HepG2 (cell line): ENCODE measurements around the gene GZF1. TPM values are rescaled to one million over a fixed set of nuclear protein-coding genes. Genes with fewer than 3 reads are reported as not detected.

Experiments
- FOXA1 ChIP-seq, 2 experiments: fragments of 450-650 bp in 1 of 2; sonication (generic) in 1 of 2; formaldehyde crosslinking in 1 of 2; IDR thresholded peaks; 2 replicates each; pipeline versions ENCODE4 v1.4.0 to v1.6.1; 2016 to 2020; ENCODE audit warnings: missing genetic modification reagents in 1 of 2
- IKZF1 ChIP-seq: fragments of 450-650 bp; IDR thresholded peaks from 2 replicates; pipeline ENCODE4 v1.7.1; 2016
- JARID2 ChIP-seq: sonication (generic); formaldehyde crosslinking; IDR thresholded peaks from 2 replicates; pipeline ENCODE4 v1.8.1; 2023; ENCODE audit warnings: missing genetic modification reagents, inconsistent platforms; ENCODE audit not compliant: insufficient replicate concordance
- TP53 ChIP-seq: sonication (generic); formaldehyde crosslinking; conservative IDR thresholded peaks from 2 replicates; pipeline ENCODE4 v1.4.0; 2020; ENCODE audit warnings: missing genetic modification reagents
- ZNF282 ChIP-seq: fragments of 450-650 bp; IDR thresholded peaks from 2 replicates; pipeline ENCODE4 v1.6.1; 2018; ENCODE audit not compliant: partially characterized antibody
- ZNF589 ChIP-seq: sonication (generic); formaldehyde crosslinking; conservative IDR thresholded peaks from 2 replicates; pipeline ENCODE4 v1.8.0; 2022; ENCODE audit warnings: mild to moderate bottlenecking, moderate library complexity, missing genetic modification reagents
- ZNF792 ChIP-seq: IDR thresholded peaks from 2 replicates; pipeline ENCODE4 v1.6.1; 2016
- ZNF891 ChIP-seq: sonication (generic); formaldehyde crosslinking; IDR thresholded peaks from 2 replicates; pipeline ENCODE4 v1.5.0; 2020; ENCODE audit warnings: mild to moderate bottlenecking, missing genetic modification reagents
- ZSCAN12 ChIP-seq: sonication (generic); formaldehyde crosslinking; IDR thresholded peaks from 2 replicates; pipeline ENCODE4 v1.9.0; 2021; ENCODE audit warnings: mild to moderate bottlenecking, missing genetic modification reagents
- polyA plus RNA-seq, 8 experiments: library from polyadenylated mRNA; depleted of rRNA in 3 of 8; stranded (reverse) in 7 of 8; unstranded in 1 of 8; fragments of >200 nt; fragmentation: Illumina TruSeq in 4 of 8; extraction: Trizol in 4 of 8; gene quantifications; 2 replicates each; pipeline versions ENCODE4 v1.2.1 to v1.2.3, GENCODE V29; 2011 to 2016; ENCODE audit warnings: low read depth in 4 of 8, missing spikeins in 1 of 8, mixed read lengths in 1 of 8; ENCODE audit not compliant: insufficient read depth in 1 of 8
- total RNA-seq, 5 experiments: library from RNA; depleted of rRNA; stranded (reverse); fragments of >200 nt; fragmentation: Illumina TruSeq; extraction: Trizol; gene quantifications; 2 replicates each; pipeline ENCODE4 v1.2.3, GENCODE V29; 2016; ENCODE audit warnings: low read depth in 1 of 5
- TF ChIP-seq, protein P1 (sequence below): sonication (generic); formaldehyde crosslinking; IDR thresholded peaks from 2 replicates; pipeline ENCODE4 v1.4.0; 2020; ENCODE audit warnings: missing genetic modification reagents, borderline replicate concordance
- TF ChIP-seq, protein P2 (sequence below): sonication (generic); formaldehyde crosslinking; IDR thresholded peaks from 2 replicates; pipeline ENCODE4 v1.4.0; 2020; ENCODE audit warnings: mild to moderate bottlenecking, missing genetic modification reagents, borderline replicate concordance
- TF ChIP-seq, protein P3 (sequence below): sonication (generic); formaldehyde crosslinking; IDR thresholded peaks from 2 replicates; pipeline ENCODE4 v1.4.0; 2020; ENCODE audit warnings: missing genetic modification reagents
- TF ChIP-seq, protein P4 (sequence below): IDR thresholded peaks from 2 replicates; pipeline ENCODE4 v1.6.1; 2012; ENCODE audit warnings: low read depth, low read length, improper control_type of control experiment
- TF ChIP-seq, protein P5 (sequence below): sonication (generic); formaldehyde crosslinking; IDR thresholded peaks from 2 replicates; pipeline ENCODE4 v1.4.0; 2020; ENCODE audit warnings: mild to moderate bottlenecking, missing genetic modification reagents

The GZF1 gene
- total and polyA plus RNA-seq, 2 of the 13 experiments (the other 11 are each of a cell fraction or from before 2014, with no cell fraction given): 16.9 to 26.0 TPM

DNA sequence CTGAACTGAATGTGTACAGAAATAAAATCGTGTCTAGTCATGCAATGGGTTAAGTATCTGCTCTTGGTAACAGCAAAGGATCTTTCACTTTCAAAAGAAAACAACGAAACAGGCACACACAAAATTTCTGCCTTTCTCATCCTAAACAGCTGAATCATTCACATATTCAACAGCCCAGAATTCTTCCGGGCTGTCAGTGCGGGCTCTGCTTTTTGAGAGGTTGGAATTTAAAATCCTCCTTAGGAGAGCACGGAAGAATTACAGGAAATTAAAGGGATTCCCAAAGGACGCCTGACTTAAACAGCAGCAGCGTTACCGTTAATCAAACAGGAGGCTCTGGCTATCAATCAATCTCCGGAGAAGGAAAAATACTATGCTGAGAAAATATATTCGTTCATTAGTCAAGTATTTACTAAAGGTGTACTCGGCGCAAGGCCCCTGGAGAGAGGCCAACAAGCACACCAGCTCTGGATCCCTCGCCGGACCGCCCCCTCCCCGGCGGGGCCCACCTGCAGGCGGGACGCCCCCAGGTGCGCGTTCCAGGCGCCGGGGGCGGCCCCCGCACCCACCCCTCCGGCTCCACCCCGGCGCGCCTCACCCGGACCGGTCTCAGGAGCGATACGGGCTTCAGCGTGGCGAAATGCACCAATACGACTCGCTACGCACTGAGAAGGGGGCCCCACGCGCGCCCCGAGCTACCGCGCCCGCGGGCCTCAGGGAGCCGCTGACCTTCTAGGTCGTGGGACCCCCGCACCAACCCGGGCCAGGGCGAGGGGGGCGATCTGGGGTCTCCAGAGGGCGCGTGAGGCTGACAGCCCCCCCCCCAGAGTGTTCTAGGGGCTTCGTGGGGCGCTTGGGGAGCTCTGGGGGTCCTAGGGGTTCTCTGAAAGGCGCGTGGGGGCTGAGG lies 58.3 kb downstream of the GZF1 start (continued):
- TF ChIP-seq, protein P1, sequence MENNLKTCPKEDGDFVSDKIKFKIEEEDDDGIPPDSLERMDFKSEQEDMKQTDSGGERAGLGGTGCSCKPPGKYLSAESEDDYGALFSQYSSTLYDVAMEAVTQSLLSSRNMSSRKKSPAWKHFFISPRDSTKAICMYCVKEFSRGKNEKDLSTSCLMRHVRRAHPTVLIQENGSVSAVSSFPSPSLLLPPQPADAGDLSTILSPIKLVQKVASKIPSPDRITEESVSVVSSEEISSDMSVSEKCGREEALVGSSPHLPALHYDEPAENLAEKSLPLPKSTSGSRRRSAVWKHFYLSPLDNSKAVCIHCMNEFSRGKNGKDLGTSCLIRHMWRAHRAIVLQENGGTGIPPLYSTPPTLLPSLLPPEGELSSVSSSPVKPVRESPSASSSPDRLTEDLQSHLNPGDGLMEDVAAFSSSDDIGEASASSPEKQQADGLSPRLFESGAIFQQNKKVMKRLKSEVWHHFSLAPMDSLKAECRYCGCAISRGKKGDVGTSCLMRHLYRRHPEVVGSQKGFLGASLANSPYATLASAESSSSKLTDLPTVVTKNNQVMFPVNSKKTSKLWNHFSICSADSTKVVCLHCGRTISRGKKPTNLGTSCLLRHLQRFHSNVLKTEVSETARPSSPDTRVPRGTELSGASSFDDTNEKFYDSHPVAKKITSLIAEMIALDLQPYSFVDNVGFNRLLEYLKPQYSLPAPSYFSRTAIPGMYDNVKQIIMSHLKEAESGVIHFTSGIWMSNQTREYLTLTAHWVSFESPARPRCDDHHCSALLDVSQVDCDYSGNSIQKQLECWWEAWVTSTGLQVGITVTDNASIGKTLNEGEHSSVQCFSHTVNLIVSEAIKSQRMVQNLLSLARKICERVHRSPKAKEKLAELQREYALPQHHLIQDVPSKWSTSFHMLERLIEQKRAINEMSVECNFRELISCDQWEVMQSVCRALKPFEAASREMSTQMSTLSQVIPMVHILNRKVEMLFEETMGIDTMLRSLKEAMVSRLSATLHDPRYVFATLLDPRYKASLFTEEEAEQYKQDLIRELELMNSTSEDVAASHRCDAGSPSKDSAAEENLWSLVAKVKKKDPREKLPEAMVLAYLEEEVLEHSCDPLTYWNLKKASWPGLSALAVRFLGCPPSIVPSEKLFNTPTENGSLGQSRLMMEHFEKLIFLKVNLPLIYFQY: no peak
- no peak for TF ChIP-seq FOXA1 (IDR thresholded peaks at IDR 0.05)
- TF ChIP-seq FOXA1 (CRISPR knock-in tag; IDR thresholded peaks at IDR 0.05): no peak
- TF ChIP-seq, protein P2, sequence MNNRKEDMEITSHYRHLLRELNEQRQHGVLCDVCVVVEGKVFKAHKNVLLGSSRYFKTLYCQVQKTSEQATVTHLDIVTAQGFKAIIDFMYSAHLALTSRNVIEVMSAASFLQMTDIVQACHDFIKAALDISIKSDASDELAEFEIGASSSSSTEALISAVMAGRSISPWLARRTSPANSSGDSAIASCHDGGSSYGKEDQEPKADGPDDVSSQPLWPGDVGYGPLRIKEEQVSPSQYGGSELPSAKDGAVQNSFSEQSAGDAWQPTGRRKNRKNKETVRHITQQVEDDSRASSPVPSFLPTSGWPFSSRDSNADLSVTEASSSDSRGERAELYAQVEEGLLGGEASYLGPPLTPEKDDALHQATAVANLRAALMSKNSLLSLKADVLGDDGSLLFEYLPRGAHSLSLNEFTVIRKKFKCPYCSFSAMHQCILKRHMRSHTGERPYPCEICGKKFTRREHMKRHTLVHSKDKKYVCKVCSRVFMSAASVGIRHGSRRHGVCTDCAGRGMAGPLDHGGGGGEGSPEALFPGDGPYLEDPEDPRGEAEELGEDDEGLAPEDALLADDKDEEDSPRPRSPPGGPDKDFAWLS (CRISPR knock-in tag): no peak
- TF ChIP-seq, protein P3, sequence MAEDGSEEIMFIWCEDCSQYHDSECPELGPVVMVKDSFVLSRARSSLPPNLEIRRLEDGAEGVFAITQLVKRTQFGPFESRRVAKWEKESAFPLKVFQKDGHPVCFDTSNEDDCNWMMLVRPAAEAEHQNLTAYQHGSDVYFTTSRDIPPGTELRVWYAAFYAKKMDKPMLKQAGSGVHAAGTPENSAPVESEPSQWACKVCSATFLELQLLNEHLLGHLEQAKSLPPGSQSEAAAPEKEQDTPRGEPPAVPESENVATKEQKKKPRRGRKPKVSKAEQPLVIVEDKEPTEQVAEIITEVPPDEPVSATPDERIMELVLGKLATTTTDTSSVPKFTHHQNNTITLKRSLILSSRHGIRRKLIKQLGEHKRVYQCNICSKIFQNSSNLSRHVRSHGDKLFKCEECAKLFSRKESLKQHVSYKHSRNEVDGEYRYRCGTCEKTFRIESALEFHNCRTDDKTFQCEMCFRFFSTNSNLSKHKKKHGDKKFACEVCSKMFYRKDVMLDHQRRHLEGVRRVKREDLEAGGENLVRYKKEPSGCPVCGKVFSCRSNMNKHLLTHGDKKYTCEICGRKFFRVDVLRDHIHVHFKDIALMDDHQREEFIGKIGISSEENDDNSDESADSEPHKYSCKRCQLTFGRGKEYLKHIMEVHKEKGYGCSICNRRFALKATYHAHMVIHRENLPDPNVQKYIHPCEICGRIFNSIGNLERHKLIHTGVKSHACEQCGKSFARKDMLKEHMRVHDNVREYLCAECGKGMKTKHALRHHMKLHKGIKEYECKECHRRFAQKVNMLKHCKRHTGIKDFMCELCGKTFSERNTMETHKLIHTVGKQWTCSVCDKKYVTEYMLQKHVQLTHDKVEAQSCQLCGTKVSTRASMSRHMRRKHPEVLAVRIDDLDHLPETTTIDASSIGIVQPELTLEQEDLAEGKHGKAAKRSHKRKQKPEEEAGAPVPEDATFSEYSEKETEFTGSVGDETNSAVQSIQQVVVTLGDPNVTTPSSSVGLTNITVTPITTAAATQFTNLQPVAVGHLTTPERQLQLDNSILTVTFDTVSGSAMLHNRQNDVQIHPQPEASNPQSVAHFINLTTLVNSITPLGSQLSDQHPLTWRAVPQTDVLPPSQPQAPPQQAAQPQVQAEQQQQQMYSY (CRISPR knock-in tag): no peak
- no peak; the same call in 1 of the 2 replicates for TF ChIP-seq ZNF792 (CRISPR knock-in tag)
- TF ChIP-seq ZSCAN12: no peak
- TF ChIP-seq ZNF589 (CRISPR knock-in tag): no peak
- TF ChIP-seq, protein P4, sequence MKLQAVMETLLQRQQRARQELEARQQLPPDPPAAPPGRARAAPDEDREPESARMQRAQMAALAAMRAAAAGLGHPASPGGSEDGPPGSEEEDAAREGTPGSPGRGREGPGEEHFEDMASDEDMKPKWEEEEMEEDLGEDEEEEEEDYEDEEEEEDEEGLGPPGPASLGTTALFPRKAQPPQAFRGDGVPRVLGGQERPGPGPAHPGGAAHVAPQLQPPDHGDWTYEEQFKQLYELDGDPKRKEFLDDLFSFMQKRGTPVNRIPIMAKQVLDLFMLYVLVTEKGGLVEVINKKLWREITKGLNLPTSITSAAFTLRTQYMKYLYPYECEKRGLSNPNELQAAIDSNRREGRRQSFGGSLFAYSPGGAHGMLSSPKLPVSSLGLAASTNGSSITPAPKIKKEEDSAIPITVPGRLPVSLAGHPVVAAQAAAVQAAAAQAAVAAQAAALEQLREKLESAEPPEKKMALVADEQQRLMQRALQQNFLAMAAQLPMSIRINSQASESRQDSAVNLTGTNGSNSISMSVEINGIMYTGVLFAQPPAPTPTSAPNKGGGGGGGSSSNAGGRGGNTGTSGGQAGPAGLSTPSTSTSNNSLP: no peak
- no peak for TF ChIP-seq ZNF282
- no peak for TF ChIP-seq IKZF1
- TF ChIP-seq JARID2 (CRISPR knock-in tag): no peak
- TF ChIP-seq, protein P5, sequence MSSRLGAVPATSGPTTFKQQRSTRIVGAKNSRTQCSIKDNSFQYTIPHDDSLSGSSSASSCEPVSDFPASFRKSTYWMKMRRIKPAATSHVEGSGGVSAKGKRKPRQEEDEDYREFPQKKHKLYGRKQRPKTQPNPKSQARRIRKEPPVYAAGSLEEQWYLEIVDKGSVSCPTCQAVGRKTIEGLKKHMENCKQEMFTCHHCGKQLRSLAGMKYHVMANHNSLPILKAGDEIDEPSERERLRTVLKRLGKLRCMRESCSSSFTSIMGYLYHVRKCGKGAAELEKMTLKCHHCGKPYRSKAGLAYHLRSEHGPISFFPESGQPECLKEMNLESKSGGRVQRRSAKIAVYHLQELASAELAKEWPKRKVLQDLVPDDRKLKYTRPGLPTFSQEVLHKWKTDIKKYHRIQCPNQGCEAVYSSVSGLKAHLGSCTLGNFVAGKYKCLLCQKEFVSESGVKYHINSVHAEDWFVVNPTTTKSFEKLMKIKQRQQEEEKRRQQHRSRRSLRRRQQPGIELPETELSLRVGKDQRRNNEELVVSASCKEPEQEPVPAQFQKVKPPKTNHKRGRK (CRISPR knock-in tag): no peak
- no peak for TF ChIP-seq ZNF891 (CRISPR knock-in tag)
- TF ChIP-seq TP53 (CRISPR knock-in tag): no peak
